Tibial artery (tissue), 4 donors: ENCODE data around the gene RAD9B.

Experiments
- DNase-seq, 2 donors: peaks; one replicate each; pipeline ENCODE4 v3.0.0-alpha.2; 2019
- H3K27ac ChIP-seq, 2 donors: fragments of 200-600 bp; sonication (generic) in 1 of 2; 1 replicate in 1 of 2; 2 replicates in 1 of 2; pipeline ENCODE4 v1.5.1; 2018 to 2019; ENCODE audit warnings: mild to moderate bottlenecking in 1 of 2
- H3K27me3 ChIP-seq, 2 donors: fragments of 200-600 bp; sonication (generic) in 1 of 2; one replicate each; pipeline versions ENCODE4 v1.5.1 to v1.6.0; 2016 to 2019
- H3K36me3 ChIP-seq, 3 donors: fragments of 200-600 bp; sonication (generic) in 2 of 3; one replicate each; pipeline ENCODE4 v1.5.1; 2016 to 2019; ENCODE audit warnings: mild to moderate bottlenecking in 2 of 3
- H3K4me1 ChIP-seq, 4 donors: fragments of 200-600 bp; sonication (generic) in 2 of 4; 1 replicate in 3 of 4; 2 replicates in 1 of 4; pipeline ENCODE4 v1.5.1; 2016 to 2019
- H3K4me3 ChIP-seq, 2 donors: fragments of 200-600 bp; sonication (generic) in 1 of 2; 1 replicate in 1 of 2; 2 replicates in 1 of 2; pipeline ENCODE4 v1.5.1; 2018 to 2019; ENCODE audit warnings: mild to moderate bottlenecking in 2 of 2
- H3K9me3 ChIP-seq, 3 donors: fragments of 200-600 bp; sonication (generic) in 1 of 3; one replicate each; pipeline ENCODE4 v1.5.1; 2016 to 2019
- intact Hi-C: fragments of 100-400 bp; cut with DNase I; formaldehyde crosslinking; loops from one replicate; pipeline ENCODE4 v1.15.0; 2023; ENCODE audit warnings: low total_unique reads
- TF ChIP-seq, protein P1 (sequence below), 2 experiments: fragments of 200-600 bp in 1 of 2; fragments of 450-650 bp in 1 of 2; IDR thresholded peaks; one replicate each; pipeline ENCODE4 v1.5.1; 2017 to 2019; ENCODE audit warnings: antibody characterized with exemption in 2 of 2, mild to moderate bottlenecking in 1 of 2, moderate library complexity in 1 of 2

RAD9B gene

DNA sequence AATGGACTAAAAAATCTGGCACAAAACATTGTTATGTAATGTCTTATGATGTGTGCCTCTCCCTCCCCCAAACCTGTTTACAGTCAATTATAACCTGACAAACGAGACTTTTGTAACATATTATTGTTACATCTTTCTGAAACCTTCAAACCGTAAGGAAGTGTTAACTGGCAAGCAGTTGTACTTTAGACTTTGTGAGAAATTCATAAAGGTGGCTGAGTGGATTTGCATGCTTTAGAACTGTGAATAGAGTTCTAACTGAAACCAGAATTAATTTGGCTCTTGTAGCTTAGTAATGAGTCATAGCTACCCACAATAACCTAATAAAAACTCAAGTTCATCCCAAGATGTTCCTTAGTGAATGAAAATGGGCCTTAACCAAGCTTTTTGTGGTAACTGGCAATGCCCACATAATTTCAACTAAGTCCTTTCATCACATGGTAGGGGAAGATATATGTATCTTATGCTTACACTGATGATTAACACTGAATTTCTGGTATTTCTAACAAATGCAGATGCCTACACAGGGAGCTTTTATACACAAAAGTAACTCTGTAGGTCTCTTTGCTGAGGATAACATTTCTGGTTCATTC lies 29.7 kb downstream of the RAD9B start:
- TF ChIP-seq, protein P1, sequence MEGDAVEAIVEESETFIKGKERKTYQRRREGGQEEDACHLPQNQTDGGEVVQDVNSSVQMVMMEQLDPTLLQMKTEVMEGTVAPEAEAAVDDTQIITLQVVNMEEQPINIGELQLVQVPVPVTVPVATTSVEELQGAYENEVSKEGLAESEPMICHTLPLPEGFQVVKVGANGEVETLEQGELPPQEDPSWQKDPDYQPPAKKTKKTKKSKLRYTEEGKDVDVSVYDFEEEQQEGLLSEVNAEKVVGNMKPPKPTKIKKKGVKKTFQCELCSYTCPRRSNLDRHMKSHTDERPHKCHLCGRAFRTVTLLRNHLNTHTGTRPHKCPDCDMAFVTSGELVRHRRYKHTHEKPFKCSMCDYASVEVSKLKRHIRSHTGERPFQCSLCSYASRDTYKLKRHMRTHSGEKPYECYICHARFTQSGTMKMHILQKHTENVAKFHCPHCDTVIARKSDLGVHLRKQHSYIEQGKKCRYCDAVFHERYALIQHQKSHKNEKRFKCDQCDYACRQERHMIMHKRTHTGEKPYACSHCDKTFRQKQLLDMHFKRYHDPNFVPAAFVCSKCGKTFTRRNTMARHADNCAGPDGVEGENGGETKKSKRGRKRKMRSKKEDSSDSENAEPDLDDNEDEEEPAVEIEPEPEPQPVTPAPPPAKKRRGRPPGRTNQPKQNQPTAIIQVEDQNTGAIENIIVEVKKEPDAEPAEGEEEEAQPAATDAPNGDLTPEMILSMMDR (IDR thresholded peaks at IDR 0.05) = no peak
- intact Hi-C loops = no loop called here
- Histone ChIP-seq H3K36me3 (peaks cover 0 to 12% (median 4%) of the 10 kb centered on the region in 3 donors), H3K4me1 (peaks cover 0 to 27% (median 21%) of the 10 kb centered on the region in 4 donors), H3K27ac (no peak overlapping the region), H3K27me3 (no peaks in the 10 kb centered on the region), H3K4me3 (no peak overlapping the region), H3K9me3 (no peaks in the 10 kb centered on the region)
- no peak for DNase-seq

- Histone ChIP-seq H3K27ac (no peak overlapping the region), H3K27me3 (no peaks in the 10 kb centered on the region), H3K4me3 (no peak overlapping the region), H3K4me1 (peaks cover 0 to 35% (median 27%) of the 10 kb centered on the region in 4 donors), H3K9me3 (no peaks in the 10 kb centered on the region), H3K36me3 (peaks cover 0 to 14% (median 6%) of the 10 kb centered on the region in 3 donors)
- TF ChIP-seq, protein P1 (IDR thresholded peaks at IDR 0.05) = no peak
- intact Hi-C loops = no loop called here
- no peak for DNase-seq
Observed at GRCh38 chr12:110532644-110533043, 30.5 kb downstream of the RAD9B start.

- TF ChIP-seq, protein P1 (IDR thresholded peaks at IDR 0.05) = no peak
- DNase-seq = no peak
- Histone ChIP-seq H3K9me3 (no peaks in the 10 kb centered on the region), H3K27me3 (no peaks in the 10 kb centered on the region), H3K4me3 (no peak overlapping the region), H3K4me1 (peaks cover 0 to 45% (median 34%) of the 10 kb centered on the region in 4 donors), H3K27ac (peak overlapping the region in 1 of 2 donors; percentile 76), H3K36me3 (peaks cover 0 to 18% (median 13%) of the 10 kb centered on the region in 3 donors)
- intact Hi-C loops = no loop called here
Observed at GRCh38 chr12:110533607-110534006, 31.5 kb downstream of the RAD9B start.

DNA sequence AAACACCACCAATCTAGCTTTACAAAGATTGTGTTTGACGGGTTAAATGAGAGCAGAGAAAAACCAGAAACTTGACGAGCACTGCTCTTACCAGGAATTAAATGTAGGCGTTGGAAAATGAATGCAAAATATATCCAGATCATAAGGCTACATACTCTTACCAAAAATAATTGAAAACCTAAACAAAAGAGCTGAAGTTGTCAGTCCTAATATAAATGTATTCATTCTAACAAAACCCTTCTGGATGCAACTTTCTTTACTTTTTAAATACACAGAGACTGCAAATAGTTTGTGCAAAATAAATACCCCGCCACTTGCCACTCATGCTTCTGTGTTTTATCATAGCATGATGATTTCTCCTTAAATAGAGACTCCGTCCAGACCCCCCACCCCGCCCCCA lies 32.7 kb downstream of the RAD9B start:
- Histone ChIP-seq H3K27ac (peak overlapping the region in 1 of 2 donors; percentile 76), H3K36me3 (peaks cover 0 to 18% (median 18%) of the 10 kb centered on the region in 3 donors), H3K9me3 (no peaks in the 10 kb centered on the region), H3K27me3 (no peaks in the 10 kb centered on the region), H3K4me3 (no peak overlapping the region), H3K4me1 (peaks cover 0 to 51% (median 36%) of the 10 kb centered on the region in 4 donors)
- no peak for DNase-seq
- TF ChIP-seq, protein P1 (IDR thresholded peaks at IDR 0.05) = no peak
- intact Hi-C loops = no loop called here

- H3K27me3 ChIP-seq = no peaks in the 10 kb centered on the region
- H3K9me3 ChIP-seq = no peaks in the 10 kb centered on the region
- H3K27ac ChIP-seq = peak overlapping the region; percentile 61 to 76
- no peak for DNase-seq
- peaks cover 0 to 18% (median 18%) of the 10 kb centered on the region in 3 donors for H3K36me3 ChIP-seq
- intact Hi-C loops = no loop called here
- peak overlapping the region; percentile 17 to 27 for H3K4me3 ChIP-seq
- TF ChIP-seq, protein P1 (IDR thresholded peaks at IDR 0.05) = no peak
- H3K4me1 ChIP-seq = peaks cover 0 to 47% (median 32%) of the 10 kb centered on the region in 4 donors
Observed at GRCh38 chr12:110536834-110537604, 34.9 kb downstream of the RAD9B start.
